GM19035 (cell line): ENCODE data around the gene MBD3.

Source experiments
- ATAC-seq: cut with Tn5 transposase; IDR thresholded peaks from one replicate; pipeline ENCODE4 v1.9.1; 2021; ENCODE audit not compliant: unreplicated experiment

MBD3 gene

DNA sequence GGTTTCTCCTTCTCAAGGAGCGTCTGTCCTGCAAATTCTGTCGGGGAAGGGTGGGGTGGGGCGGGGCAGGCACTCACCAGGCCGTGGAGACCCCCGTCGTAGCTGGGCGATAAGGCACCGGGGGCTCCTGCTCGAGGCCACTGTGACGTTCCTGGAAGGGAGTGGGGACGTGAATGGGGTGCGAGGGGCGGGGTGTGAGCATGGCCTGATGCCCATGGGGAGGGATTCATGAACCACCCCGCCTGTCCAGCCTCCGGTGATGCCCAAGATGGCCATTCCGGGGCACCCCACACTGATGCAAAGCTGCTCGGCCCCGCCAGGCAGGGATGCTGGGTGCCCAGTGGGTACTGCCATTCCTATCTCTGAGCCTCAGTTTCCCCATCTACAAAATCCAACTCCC is 27.0 kb upstream of the MBD3 start:
- ATAC-seq: no peak

DNA sequence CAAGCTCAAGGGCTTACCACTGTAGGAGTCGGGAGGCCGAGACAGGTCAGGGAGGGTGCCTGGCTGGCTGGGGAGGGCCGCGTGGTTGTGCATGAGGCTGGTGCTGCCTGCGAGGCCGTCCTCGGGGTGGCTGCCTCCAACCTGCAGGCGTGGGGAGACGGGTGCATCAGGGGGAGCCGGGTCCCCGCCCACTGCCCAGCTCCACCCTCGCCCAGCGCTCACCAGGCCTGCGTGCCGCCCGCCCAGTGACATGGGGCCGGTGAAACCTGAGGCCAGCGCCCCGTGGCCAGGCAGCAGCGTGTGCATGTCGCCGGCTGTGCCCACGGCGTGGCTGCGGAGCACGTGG is 26.4 kb upstream of the MBD3 start:
- ATAC-seq: no peak

DNA sequence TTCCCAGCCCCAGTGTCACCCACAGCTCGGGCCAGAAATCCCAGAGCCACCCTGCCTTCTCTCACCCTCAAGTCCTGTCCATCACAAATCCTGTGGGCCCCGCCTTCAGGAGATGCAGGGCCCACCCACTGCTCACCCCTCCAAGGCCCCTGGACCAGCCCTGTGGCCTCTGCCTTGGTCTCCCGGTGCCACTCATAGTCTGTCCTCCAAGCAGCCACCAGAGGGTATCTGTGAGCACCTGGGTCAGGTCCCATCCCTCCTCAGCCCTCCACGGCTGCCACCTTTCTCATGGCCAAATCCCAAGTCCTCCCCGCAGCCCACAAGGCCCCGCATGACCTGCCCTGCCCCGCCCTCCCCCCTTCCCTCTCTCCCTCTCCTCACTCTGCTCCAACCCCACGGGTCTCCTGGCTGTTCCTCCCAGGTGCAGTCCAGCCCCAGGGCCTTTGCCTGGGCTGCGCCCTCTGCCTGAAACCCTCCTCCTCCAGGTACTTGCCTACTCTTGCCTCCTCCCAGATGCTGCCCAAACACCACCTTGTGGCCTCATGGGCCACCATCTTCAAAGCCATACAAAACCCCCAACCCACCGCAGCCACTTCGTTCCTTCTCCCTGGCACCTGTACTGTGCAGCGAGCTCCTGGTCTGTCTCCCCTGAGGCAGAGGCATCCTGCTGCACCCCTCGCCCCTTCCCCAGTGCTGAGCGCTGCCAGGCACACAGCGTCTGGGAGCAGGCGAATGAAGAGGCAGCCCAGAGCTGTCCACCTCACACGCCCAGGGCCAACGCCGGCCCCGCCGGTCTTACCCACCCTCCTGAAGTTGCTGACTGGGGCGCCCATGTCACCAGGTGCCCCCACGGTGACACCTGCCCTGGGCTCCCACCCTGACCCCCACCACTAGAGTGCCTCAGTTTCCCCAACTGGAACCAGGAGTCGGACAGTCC is 25.8 kb upstream of the MBD3 start:
- no peak for ATAC-seq

DNA sequence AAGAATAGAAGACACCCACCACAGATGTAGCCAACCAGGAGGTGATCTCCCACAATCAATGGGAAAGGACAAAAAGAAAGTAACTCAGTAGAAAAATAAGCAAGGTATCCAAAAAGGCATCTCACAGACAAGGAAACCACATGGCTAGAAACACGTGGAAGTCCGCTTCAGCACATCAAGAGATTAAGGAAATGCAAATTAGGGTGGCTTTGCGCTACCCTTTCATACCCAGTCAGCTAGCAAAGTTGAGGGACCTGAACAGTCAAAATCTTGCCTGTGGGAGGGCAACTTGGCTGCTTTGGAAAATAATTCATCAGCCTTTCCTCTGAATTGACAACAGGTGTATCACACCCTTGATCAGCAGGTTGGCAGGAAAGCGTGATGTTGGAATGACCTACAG is 24.2 kb upstream of the MBD3 start:
- ATAC-seq: no peak

DNA sequence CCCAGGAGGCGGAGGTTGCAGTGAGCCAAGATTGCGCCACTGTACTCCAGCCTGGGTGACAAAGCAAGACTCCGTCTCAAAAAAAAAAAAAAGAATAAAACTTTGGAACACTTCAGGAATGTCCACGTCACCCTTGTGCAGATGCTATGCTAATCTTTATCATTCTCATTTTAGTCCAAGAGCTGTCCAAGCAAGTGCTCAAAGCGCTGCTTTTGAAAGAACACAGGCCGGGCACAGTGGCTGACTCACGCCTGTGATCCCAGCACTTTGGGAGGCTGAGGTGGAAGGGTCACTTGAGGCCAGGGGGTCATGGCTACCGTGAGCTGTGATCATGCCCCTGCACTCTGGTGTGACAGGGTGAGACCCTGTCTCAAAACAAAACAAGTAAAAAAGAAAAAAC is 23.7 kb upstream of the MBD3 start:
- ATAC-seq: no peak

DNA sequence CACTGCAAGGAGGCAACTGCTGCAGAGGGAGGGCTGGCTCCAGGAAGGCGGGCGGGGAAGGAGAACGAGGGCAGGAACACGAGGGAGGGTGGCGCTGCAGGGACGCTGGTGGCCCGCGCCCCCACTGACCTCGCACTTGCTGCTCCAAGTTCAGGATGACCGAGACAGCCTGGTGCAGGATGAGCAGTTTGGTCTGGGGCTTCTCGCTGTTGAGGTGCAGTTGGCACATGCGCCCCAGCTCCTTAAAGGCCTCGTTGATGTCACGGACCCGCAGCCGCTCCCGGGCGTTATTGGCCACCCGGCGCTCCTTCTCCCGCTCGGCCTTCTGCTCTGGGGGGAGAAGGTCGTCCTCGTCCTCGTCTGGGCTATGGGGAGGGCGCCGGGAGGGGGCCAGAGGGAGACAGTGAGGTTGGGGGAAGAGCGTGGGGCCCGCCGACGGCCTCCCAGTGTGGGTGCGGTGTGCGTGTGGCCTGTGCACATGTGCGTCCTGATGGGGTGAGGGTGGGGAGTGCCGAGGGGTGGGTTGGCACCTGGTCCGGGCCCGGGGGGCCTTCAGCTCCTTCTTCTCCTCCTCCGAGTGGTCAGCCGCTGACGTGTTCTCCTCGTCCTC is 22.6 kb upstream of the MBD3 start:
- no peak for ATAC-seq

DNA sequence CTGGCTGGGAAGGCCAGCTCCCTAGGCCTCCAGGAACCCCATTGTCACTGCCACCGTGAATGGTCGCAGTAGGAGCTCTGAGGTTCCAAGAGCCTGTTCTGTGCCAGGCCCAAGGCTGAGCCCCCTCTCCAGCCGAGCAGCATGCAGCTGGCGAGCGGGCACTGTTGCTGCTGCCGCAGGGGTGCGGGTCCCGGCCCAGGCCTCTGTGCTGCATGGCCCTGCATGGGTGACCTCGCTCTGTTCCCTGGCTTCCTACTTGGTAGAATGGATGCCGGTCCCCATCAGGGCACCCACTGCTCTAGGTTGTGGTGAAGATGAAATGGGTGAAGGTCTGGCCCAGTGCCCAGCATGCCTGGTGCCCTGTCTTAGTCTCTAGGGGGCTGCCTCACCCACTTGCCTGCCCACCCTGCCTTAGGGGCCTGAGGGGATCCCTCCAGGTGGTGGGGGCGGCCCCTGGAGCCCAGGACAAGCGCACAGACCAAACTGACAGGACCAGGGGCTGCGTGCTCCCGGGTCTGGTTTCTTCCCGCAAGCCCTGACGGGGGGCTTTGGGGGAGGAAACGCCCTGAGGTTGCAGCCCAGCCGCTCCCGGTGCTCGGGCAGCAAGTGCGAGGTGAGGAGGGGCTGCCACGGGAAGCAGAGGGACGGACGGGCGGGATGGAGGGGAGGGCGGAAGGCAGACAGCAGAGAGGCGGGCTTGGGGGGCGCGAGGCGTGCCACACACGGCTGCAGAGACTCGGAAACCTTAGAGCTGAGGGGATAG is 21.3 kb upstream of the MBD3 start:
- no peak for ATAC-seq

DNA sequence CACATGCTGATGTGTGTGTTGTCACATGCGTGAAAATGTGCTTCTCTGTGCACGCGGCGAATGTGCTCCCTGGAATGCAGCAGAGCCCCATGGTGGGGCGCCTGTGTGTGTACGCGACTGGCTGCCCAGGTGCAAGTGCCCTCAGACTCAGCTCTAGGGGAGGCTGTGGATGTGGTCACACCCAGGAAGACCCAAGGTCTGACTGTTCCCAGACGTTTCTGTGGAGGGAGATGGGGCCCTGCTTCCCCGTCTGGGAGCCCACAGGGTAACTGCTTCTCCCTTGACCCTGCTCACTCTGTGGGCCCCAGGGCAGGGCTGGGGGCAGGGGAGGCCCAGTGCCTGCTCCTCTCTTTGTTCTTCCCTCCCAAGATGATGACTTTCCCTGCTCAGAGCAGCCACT is 20.5 kb upstream of the MBD3 start:
- ATAC-seq: no peak

DNA sequence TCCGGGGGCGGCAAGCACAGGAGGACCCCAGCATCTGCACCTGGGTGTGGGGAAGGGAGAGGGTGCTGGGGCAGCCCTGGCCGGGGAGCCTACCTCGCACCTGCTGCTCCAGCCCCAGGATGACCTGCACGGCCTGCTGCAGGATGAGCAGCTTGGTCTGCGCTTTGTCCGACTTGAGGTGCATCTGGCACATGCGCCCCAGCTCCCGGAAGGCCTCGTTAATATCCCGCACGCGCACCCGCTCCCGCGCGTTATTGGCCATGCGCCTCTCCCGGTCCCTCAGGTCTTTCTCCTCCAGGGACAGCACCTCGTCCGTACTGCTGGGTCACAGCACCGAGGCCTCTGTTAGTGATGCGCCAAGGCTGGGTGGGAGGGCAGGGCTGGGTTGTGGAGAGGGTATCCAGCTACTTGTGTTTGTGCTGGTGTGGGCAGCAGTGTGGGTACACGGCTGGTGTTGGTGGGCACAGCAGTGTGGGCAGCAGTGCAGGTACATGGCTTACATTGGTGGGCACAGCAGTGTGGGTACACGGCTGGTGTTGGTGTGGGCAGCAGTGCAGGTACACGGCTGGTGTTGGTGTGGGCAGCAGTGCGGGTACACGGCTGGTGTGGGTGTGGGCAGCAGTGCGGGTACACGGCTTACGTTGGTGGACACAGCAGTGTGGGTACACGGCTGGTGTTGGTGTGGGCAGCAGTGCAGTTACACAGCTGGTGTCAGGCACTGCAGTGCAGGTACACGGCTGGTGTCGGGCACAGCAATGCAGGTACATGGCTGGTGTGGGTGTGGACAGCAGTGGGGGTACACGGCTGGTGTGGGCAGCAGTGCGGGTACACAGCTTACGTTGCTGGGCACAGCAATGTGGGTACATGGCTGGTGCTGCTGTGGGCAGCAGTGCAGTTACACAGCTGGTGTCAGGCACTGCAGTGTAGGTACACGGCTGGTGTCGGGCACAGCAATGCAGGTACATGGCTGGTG is 19.7 kb upstream of the MBD3 start:
- no peak for ATAC-seq

DNA sequence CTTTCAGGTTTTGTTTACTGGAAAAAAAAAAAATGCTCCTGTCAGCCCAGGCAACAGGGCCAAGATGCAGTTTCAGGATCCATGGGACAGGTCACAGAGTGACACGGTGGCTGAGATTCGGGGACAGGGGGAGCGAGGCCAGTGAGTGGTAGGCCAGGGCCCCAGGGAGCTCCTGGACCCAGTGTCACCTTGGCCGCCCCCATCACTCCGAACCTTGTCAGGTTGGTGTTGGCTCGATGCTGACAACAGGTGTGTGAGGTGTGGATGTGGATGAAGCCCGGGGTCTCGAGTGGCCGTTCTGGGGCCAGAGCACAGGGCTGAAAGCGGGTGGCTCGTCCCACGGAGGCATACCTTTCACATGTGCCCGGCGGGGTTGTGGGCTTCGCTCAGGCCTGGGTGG is 18.7 kb upstream of the MBD3 start:
- no peak for ATAC-seq

DNA sequence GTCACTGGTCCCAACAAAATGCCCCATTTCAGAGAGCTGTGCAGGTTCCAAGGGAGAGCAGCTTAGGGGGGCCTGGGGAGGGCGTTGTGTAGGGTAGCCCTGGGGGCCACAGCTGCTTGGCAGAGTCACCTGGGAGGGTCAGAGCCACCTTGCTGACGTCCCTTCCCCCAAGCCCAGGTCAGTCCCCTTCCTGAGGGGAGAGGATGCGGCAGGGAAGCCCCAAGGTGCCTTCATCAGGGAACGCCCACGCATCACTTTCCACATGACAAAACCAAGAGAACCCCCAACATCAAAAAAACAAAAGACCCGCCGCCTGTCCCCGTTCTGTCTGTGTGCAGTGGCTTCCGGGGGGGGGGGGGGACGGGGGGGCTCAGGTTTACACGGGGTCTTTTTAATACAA is 17.9 kb upstream of the MBD3 start:
- ATAC-seq: no peak

DNA sequence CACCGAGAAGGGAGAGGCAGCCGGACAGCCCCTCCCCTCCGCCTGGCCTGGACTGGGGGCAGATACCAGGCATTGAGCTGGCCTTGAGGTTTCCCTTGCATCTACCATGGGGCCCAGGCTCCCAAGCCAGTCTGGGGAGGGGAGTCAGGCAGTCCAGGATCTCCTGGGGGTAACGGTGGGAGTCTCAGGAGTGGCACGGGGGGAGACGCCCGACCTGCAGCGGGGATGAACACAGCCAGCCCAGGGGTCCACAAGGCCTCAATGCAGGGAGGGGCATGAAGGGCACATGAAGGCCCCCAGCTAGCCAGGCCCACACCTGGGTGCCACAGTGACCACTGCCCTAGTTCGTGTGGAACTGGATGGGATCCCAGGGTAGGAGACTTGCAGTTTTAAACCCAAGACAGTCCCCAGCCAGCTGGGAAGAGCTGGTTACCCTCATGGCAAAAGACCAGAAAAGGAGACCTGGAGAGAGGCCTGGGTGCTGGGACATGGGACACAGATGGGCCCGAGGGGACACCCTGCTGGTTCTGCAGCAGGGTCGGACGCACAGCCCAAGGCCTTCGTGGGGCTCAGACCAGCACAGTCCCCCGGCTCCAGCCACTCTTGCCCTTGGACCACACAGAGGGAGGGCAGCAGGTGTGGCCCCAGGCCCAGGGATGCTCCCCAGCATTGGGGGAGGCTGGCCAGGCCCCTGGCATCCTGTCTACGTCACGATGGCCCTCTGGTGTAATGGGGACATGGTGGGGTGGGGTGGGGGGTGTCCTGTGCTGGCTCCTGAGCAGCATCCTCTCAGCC is 17.2 kb upstream of the MBD3 start:
- ATAC-seq: no peak

DNA sequence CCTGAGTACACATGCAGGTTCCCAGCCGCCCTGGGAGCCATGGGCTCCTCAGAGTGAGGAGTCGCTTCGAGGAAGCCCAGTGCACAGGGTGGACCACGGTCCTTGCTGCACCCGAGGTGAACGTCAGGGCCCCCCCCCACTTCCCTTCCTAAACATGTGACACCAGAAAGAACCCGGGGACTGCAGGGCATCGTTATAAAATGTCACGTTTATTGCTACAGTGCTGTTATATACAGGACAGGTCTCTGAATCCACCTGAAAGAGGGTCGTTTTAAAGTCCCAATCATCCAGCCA is 16.4 kb upstream of the MBD3 start:
- ATAC-seq: no peak

DNA sequence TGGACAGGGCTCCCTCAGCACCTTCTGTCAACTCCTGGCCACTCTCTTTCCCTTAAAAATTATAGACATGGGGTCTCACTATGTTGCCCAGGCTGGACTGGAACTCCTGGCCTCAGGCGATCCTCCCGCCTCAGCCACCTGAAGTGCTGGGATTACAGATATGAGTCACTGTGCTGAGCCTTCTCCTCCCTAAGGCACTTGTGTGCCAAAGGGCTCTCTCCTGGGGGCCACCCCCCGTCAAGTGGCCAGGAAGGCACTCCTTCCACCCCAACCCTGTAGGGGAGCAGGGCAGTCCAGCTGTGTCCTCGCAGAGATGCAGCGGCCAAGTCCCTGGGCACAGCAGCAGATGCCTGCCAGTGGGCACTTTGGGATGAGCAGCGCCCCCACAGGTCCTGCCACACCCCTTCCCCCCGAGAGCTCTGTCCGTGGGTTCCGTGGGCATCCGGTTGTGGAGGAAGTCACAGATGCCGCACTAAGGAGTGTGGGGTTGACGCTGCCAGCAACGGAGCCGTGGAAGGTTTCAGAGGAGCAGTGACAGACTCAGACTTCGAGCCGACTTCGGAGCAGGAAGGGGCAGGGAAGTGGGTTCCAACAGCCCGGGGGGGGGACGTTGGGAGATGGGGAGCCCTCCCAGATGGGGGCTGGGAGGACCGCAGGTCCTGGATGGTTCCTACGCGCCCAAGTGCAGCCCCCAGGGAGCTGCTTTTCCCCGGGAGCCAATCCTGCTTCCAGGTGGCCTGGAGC is 15.9 kb upstream of the MBD3 start:
- ATAC-seq: no peak

DNA sequence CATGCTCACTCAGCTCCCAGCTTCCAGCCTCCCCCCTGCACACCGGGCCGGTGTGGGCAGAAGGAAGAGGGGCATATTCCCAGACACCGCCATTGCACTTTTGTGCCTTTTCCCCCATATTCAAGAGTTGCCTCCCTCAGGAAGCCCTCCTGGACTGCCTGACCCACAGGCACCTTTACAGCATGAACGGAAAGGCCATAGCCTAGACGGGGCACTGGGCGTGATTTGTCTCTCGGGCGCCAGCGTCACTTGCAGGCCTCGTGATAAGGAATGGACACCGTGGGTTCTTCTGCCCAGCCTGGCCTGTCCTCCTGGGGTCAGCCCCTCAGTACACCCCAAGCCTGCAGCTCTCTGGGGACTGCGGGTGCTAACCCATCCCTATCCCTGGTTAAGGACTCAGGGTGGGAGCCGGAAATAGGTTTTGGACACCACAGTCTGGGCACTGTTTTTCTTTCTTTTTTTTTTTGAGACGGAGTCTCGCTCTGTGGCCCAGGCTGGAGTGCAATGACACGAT is 13.5 kb upstream of the MBD3 start:
- ATAC-seq: no peak

DNA sequence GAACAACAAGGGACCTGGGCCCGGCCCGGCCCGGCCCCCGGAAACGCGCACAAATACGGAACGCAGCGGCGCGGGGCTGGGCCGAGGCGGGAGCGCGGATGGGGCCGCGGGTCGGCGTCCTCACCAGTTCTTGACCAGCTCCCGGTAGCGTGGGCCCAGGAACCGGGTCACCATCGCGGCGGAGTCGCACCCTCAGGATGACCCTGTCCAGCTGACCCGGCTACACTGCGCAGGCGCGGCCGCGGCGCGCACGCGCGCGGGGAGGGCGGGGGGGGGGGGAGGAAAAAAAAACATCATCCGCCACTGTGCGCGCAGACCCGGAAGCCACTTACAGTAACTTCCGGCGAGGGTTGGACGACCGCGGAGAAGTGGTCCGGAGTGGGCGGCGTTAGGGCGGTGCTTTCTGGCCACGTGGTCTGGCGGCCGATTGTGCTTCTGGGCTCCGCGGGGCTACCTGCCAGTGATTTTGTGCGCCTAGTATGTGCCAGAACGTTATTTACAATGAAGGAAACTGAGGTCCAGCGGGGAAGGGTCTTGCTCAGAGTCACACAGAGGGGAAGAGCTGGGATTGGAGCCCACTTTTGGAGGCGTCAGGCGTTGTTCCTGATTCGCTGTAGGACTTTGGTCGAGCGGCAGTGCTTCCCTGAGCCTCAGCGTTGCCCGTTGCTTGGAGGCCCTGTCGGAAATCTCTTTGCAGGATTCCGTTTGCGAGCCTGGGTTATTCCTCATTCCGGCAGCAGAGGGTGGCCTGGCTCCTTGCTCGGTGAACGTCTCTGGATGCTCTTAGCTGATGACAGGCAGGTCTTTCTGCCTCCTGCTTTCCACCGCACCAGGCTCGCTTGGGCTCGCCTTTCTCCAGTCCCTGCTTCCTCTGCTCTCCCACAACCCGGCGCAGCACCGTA is 12.8 kb upstream of the MBD3 start, which contains the start of gene UQCR11:
TSS of gene UQCR11 (minus strand) at position 227 of the 902 bp plus-strand sequence. CDS start at position 174, 53 bp downstream.
- peak; percentile 87 for ATAC-seq

DNA sequence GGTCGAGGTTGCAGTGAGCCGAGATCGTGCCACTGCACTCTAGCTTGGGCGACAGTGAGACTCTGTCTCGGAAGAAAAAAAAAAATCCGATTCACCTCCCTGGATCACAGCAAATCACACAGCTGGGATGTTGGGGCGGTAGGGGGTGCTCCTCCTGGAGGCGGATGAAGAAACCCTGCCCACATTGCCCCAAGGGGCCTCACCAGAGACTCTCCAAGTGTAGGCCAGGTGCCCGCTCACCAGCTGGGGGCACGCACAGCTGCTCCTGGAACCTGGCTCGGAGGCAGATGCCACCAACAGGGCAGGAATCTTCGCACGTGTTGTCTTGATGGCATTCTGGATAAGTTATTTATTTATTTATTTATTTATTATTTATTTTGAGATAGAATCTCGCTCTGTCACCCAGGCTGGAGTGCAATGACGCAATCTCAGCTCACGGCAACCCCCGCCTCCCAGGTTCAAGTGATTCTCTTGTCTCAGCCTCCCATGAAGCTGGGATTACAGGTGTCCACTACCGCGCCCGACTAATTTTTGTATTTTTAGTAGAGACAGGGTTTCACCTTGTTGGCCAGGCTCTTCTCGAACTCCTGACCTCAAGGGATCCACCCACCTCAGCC is 9.5 kb upstream of the MBD3 start:
- ATAC-seq: no peak

DNA sequence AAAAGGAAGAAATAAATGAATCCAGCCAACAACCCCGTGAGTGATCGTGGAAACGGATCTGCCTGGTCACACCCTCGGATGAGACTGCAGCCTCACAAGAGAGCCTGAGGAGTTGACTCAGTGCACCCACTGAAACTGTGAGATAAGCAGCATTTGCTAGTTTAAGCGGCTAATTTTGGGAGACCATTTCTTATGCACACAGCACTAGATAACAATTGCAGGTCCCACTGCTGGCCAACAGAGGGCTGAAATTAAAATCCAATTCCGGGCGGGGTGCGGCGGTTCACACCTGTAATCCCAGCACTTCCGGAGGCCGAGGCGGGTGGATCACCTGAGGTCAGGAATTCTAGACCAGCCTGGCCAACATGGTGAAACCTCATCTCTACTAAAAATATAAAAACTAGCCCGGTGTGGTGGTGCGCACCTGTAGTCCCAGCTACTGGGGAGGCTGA is 9.0 kb upstream of the MBD3 start:
- ATAC-seq: no peak
